Left hindlimb (tissue), 1 donor: Measurements from ENCODE around the gene C1QTNF9B.

Source experiments
- DNase-seq: peaks from one replicate; pipeline ENCODE4 v3.0.0-alpha.2; 2018

C1QTNF9B gene

DNA sequence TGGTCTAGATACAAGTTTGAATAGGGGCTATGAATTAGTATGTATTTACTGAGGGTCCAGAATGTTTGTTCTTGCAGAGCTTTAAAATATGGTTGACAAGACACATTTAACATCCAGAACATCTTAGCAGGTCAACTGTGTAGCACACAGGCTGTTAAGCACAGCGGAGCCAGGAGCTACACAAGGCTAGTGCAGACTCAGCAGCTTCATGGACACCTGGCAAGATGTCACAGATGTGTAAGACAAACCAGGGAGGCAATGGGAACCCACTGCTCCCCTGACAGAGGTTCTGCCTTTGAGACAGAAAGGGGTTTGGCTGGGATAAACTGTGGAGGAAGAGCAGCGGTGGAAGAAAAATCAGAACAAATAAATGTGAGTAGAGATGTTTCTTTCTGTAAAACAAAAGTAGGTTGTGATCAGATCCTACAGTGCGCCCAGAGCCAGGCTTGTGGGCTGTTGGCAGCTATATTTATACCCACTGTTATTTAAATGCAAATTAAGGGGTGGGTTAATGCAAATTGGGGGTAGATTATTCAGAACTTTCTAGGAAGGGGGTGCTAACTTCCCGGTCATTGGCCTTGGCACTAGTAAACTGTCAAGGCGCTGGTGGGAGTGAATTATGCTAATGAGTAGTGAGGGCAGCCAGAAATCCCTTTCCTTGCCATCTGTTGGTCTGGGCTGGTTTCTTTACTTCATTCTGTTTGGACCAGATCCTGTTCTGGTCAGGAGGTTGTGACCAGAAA lies 41.1 kb downstream of the C1QTNF9B start:
- no peak for DNase-seq

DNA sequence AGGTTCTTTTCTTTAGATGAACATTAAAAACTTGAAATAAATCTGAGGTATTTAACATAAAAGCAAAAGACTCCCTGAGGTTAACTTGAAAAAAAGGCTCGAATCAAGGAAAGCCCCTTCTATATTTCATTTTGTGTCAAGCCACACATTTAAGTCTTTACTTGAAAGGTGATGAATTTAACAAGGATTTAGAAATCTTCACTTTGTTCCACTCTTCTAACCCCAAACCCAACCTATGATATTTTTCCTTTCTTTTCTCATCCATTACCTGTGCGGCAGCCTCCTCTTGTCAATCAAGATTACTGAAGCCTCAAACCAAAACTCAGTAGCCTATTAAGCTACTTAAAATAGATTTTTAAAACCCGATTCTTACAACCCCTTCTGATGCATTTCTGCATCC lies 41.9 kb downstream of the C1QTNF9B start:
- DNase-seq = no peak

DNA sequence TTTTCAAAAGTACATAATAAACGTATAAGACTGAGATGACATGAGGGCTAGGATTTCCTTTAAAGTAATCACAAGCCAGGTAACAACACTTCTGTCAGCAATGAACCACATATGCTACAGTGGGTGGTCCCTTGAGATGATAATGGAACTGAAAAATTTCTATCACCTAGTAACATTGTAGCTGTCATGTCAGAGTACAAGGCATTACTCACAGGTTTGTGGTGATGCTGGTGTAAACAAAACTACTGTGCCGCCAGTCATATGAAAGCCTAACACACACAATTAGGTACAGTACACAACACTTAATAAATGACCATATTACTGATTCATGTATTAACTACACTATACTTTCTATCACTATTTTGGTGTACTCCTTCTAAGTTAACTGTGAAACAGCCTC lies 45.0 kb downstream of the C1QTNF9B start:
- no peak for DNase-seq

- DNase-seq = no peak
Observed at GRCh38 chr13:23851106-23851505, 46.2 kb downstream of the C1QTNF9B start.

GRCh38 chr13:23850134-23850533 lies 47.2 kb downstream of the C1QTNF9B start:
- DNase-seq = no peak

DNA sequence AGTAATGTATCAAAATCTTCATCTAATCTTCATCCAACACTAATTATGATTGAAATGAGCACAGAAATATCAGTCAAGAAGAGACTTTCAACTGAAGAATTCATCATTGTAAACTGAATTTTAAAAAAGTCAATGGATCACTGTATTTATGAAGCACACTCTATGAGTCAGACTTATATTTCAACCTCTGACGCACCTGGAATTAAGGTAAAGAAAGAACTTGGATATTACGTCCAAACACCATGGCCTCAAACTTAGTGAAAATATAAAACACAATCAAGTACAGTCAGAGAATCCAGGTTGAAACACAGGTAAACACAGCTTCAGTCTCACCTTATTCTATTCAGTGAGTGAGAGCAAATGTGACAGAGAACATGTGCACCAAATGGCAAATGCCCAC lies 47.6 kb downstream of the C1QTNF9B start:
- no peak for DNase-seq

GRCh38 chr13:23848646-23849141 lies 48.6 kb downstream of the C1QTNF9B start:
- no peak for DNase-seq

DNA sequence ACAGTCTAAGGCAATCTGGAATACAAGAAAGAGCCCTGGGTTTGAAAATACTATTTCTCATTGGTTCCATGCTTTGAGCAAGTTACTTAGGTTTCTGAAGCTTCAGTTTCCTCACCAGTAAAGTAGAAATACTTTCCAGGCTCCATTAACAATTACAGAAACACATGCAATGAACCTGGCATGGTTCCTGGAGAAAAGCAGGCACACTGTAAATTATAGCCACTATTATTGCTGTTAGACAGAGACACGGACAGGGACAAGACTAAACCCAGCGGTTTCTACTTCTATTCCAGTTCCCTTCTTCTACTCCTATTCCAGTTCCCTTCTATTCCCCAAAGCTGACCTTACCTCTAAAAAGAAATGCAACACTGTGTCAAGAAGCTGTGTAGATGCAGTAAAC lies 49.3 kb downstream of the C1QTNF9B start:
- DNase-seq = no peak

DNA sequence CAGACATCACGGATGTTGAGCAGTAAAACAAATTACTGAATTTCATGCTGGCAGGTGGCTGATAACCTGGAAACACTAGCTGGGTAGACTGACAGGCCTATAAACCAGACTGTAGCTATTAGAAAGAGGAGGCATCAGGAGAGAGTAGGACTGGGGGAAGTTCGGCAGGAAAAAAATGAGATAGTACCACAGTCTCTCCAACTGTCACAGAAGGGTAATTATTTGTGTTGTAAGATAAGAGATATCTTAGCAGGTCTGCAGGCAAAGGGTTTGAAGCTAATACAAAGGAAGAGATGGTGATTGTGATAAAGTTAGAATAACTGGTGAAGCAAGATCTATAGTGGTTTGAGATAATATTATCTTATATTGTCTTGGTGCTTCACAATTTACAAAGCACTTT lies 49.8 kb downstream of the C1QTNF9B start:
- DNase-seq = no peak

DNA sequence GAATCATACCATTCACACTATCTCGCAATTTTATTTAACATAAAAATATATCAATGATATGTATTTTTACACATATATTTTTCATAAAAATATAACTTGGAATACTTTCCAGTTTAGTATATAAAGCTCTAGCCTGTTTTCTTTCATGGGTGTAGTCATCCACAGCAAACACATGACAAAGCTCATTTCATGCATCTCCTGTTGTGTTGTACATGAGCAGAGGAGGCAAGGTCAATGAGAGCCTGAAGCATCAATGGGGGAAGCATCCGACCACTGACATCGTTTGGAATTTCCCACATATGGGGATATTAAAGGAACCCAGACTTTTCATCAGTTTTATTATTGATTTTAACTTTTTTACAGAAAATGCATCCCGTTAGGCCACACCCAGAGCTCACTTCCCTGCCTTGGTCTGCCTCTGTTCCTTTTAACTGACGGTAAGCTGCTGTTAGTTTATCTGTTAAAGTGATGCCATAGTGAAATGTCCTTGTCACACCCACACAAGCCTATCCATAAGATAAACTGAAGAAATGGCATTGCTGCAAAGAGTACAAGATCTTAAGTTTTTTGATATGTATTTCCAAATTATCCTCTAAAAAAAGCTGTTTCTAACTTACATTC lies 52.1 kb downstream of the C1QTNF9B start:
- no peak for DNase-seq

- no peak for DNase-seq
Observed at GRCh38 chr13:23844132-23844531, 53.2 kb downstream of the C1QTNF9B start.

GRCh38 chr13:23843436-23843835 lies 53.9 kb downstream of the C1QTNF9B start:
- DNase-seq = no peak

DNA sequence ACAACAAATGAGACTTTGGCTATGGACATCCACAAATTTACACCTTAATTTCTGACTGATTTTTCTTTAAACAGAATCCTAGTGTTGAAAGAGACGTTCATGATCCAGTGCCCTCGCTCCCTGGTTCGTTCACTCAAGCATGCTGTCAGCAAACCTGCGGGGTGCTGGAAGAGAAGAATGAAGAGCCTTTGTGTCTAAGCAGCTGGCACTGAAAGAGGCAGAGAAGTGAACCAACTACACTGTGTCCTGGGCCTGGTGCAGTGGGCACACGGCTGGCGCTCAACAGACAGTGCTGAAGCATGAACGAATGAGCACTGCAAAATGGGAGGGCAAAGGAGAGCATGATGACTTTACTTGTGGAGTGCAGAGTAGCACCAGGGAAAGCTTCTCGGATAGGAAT lies 54.9 kb downstream of the C1QTNF9B start:
- no peak for DNase-seq
